ENCODE measurements around the gene C22orf23.

DNA sequence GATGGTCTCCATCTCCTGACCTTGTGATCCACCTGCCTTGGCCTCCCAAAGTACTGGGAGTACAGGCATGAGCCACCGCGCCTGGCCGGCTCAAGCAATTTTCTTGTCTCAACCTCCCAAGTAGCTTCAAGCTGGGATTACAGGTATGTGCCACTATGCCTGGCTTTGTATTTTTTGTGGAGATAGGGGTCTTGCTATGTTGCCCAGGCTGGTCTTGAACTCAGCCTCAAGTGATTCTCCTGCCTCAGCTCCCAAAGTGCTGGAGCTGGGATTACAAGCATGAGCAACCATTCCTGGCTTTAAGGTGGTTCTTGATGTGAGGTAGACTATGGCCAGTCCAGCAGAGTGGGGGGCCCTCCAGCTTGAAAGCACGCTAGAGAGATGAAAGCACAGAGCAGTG lies 7.7 kb upstream of the C22orf23 start:
- TF ChIP-seq POLR2A (IDR thresholded peaks at IDR 0.05) (no peak), CTCF (IDR thresholded peaks at IDR 0.05) (no peak), POLR2AphosphoS5 (IDR thresholded peaks at IDR 0.05) (no peak)

All from breast epithelium (tissue), 3 donors.